Inflammatory macrophage treated with lipopolysaccharide for 4 hours (primary cell): Measurements from ENCODE around the gene ATXN1.

Source experiments
- DNase-seq: peaks from one replicate; pipeline ENCODE4 v3.0.0-alpha.2; 2020

ATXN1 gene

DNA sequence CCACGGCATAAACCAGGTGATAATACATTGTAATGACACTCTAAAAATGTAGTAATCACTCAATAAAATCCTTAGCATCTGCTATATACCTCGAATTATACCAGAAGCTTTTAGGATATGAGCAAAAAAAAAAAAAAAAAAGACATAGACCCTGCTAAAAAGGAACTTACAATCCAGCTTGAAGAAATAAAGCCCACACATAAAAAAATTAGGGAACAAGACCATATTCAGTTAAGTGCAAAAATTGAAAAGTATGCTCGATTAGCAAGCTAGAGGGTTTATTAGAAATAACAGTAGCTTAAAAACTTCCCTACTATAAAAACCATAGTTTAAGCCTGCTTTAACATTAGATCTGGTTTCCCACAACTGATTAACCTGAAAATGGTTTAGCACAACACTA is 387.2 kb downstream of the ATXN1 start:
- DNase-seq: no peak

DNA sequence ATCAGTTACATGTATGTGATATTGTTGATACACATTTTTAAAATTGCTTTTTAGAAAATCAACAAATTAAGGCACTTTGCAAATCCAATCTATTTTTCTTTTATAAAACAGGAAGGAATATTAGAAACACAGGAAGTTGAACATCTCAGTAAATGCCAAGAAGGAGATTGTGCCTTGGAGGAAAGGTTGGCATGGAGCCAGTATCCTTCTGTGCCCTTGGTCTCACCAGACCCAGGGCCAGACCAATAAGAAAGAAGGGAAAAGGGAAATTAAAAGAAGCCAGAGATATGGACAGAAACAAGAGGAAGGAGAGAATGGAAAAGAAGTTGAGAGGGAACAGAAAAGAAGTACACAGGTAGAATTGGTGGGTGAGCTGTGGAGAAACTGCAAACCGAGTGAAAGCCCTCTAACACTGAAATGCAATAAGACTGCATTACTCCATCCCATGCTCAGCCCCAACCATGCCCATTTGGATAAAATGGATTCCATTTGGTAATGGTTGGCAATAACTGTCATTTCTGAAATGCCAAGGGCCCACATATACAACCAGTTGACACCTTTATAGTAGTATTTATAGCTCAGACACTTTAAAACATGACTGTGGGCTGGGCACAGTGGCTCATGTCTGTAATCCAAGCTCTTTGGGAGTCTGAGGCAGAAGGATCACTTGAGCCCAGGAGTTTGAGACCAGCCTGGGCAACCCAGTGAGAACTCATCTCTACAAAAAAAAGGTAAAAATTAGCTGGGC is 389.1 kb downstream of the ATXN1 start:
- no peak for DNase-seq

DNA sequence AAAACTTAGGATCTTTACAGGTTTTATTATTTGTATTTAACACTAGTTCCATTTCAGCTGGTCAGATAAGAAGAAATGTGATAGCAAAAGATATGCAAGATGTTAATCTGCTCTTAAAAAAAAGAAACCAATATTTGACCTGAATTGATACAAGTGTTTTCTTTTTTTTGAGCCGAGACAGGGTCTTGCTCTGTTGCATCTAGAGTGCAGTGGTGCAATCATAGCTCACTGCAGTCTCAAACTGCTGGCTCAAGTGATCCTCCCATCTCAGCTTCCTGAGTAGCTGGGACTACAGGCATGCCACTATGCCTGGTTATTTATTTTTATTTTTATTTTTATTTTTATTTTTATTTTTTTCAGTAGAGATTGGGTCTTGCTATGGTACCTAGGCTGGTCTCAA is 389.9 kb downstream of the ATXN1 start:
- no peak for DNase-seq

DNA sequence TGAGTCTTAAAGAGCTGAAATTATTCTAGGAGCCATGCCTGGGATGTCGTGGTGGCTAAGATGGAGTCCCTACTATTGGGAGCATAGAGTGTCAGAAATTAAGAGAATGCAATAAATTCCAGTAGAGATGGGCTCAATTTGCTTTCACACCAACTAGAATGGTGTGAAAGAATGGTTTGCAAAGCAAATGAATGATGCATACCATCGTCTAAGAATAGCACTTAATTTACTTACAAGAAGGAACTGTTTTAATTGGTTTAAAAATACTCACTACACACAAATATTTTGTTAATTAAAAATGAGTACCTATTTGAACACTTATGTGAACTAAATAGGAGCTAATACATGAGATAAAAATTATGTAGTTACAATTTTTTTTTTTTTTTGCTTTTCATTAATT is 390.3 kb downstream of the ATXN1 start:
- DNase-seq: no peak

DNA sequence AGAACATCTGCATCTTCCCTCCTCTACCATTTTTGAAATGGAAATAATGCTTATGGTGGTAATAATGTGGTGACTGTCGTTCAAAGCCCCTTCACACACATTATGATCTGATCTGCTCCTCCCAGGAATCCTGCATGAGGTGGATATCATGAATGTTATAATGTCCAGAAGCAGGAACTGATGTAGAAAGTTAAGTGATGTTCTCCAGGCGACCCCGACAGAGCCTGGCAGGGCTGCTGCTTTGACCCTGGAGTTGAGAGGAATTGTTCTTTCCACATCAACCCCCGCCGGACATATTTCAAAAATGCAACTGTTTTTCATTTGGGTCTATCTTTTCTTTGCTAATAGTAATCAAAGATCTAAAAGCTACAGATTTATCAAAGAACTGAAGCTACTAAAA is 391.3 kb downstream of the ATXN1 start:
- DNase-seq: no peak

DNA sequence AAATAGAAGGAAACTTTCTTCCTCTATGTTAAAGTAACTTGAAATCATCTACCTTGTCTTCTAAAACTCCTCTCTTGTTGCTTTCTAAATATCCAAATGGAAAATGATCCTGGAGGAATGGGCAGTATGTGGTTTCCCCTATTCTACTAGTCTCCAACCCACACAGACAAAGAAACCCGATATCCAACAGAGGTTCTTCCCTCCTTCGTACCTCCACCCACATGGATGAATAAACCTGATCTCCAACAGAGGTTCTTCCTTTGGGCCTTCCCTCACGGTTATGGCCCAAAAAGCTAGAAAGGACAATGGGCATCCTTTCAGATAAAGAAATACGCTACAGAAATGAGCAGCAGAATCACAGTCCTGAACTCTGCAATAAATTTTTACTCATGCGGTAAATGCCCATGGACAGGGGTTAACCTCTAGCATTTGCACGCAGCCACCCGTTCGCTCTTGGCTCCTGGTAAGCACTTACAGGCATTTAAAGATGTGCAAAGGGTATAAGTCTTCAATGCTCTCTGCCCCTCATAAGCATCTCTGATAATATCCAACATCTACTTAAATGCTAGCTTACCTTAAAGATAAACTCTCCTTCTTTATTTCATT is 392.0 kb downstream of the ATXN1 start:
- no peak for DNase-seq

DNA sequence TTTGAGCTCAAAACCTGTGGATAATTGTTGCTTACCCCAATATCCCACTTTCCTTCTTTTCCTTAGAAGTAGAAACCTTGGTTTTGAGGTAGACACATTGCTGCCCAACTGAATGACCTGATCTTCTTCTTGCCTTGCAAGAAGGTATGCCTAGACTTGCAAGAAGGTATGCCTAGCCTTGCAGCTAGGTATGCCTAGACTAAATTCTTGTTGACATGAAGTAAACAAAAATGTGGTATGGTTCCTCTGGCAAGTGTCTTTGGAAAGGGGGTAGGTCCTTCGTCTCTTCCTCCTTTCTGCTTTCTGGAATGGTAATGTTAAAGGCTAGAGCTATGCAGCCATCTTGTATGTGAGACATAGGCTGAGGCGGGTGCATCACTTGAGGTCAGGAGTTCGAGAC is 393.7 kb downstream of the ATXN1 start:
- no peak for DNase-seq

DNA sequence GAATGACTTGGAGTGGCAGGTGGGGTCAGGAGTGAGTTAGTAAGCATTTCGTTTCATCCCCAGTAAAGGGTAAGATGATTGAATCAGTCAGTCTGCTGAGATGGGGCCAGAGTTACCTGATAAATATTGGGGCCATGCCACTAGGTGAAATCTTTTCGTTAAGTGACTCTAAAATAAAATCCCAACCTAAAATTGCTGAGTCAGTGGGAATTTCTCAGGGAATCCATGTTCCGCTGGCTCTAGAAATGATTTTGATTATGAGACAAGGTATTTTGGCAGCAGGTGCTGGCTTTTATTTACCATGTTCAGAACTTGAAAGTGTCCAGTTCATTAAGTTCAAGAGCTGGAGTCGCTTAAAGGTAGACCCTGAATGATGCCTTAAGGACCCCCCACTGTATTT is 397.5 kb downstream of the ATXN1 start:
- DNase-seq: no peak

DNA sequence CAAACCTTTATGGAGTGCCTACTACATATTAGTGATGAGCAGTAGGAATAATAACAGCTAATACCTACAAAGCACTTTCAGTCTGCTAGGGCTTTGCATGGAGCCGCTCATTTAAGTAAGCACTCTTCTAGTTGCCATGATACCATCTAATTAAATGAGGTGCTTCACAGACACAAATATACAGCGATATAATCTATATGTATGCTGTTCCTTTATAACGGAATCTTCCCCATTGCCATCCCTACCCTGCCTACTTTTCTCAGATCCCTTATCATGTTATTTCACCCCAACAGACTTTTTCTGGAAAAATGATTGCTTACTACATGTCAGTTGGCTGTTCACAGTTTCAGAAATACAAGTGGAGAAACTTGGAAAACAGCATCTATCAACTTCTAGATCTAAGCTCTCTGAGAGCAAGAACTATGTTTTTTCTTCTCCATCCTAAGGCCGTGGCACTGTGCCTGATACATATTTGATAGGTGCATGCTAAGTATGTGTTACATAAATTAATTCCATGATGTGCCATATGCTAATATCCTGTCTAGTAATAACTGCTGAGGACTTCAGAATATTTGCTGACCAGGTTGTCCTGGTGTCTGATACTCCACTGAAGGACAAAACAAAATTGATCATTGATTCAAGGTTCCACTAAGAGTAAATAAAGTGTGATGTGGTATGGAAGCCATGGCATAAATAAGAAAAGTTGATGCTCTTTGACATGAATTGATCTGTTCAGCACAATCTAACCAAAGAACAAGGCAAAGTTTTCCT is 398.3 kb downstream of the ATXN1 start:
- DNase-seq: no peak

DNA sequence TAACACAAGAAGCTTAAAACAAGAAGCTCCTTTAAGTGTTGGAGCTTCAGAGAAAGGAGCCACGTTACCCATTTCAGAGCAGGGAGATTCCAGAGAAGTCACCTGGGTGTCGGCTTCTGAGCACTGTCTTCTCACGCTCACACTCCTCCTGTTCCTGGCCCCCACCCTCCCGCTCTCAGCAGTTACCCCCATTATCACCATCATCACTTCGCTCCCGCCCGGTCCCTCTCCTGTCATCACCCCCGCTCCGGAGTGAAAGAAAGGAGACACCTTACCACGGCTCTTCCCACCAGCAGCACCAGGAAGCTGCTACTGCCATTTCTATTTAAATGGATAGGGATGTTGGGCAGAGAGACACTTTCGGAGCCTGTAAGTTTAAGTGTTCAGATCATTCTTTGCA is 399.0 kb downstream of the ATXN1 start:
- DNase-seq: no peak

DNA sequence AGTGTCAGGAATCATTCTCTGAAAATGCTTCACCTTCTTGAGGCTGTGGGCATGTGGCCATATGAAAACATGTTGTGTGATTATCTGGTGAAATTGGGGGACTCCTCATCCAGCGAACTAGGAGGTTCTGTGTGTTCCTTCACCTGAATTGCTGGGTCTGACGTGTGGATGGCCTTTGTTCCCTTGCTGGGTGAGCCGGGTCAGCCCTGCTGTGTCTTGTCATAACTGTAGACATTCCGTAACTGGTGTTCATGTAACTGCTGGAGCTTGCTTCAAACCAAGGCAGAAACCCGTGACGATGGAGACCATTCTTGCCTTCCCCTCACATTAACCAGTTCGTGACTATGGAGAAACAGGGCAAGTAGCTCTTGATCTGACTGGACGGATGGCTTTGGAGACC is 399.4 kb downstream of the ATXN1 start:
- no peak for DNase-seq

DNA sequence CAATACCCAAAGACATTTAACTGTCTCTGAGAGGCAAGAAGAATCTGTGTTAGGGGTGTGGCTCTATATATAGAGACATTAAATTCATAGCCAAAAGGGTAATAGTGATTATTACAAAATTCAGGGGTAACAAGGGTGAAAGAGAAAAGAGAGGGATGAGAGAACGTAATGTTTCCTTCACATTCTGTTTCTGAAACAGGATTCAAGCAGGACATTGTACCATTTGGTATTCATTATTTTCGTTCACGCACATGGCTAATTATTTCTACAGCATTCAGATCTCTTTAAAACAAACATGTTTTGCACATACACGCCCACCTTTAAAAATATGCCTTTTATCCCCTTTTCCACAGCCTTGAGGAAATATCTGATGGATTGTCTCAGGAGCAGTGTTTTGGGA is 400.1 kb downstream of the ATXN1 start:
- DNase-seq: no peak

DNA sequence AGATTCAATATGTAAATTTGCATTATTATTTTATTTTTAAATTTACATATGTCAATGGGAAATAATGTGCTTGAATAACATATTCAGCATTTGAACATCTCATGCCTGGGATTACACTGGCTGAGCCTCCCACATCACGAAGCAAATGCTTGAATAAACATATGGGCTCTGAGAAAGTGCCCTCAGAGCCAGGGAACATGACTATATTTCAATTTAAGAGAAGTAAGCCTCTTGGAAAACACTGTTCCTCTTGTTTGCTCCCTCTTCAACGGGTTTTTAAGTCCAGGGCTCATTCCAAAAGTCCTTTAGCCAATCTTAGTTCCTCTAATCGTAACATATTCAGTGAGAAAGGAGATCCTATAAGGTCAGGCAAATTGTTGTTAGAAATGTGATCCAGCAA is 400.9 kb downstream of the ATXN1 start:
- peak; percentile 39 for DNase-seq

DNA sequence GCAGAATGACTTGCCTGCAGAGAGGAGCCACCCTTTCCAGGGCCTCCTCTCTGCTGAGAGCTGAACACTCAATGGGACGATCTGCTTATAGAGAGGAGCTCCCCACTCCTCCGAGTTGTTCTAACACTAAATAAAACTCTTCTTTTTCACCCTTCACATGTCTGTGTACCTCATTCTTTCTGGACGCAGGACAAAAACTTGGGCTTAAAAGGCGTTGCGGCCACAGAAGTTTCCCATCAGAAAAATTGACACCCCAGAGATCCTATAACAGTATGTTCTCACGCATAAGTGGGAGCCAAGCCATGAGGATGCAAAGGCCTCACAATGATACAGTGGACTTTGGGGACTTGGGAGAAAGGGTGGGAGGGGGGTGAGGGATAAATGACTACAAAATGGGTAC is 401.7 kb downstream of the ATXN1 start:
- no peak for DNase-seq

DNA sequence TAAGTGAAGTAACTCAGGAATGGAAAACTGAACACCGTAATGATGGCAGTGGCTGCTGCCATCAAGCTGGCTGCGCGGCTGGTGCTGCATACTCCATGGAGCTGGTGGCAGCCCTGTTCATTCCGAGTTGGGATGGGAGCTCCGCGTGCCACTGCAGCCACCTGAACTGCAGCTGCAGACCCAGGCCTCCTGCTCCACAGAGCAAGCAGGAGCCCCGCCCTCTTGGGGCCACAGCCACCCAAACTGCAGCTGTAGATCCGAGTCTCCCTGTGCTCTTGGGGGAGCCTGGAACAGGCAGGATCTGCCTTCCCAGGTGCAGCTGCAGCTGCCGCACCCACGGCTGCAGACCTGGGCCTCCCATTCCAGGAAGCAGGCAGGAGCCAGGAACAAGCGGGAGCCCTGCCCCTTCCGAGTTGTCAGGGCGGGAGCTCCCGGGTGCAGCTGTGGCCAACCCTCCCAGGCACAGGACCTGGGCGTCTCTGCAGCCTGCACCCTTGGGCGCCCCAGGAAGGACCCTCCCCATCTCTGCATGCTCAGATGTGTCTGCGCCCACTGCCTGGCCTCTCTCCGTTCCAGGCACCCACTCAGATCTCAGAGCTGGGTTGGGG is 402.6 kb downstream of the ATXN1 start:
- no peak for DNase-seq

DNA sequence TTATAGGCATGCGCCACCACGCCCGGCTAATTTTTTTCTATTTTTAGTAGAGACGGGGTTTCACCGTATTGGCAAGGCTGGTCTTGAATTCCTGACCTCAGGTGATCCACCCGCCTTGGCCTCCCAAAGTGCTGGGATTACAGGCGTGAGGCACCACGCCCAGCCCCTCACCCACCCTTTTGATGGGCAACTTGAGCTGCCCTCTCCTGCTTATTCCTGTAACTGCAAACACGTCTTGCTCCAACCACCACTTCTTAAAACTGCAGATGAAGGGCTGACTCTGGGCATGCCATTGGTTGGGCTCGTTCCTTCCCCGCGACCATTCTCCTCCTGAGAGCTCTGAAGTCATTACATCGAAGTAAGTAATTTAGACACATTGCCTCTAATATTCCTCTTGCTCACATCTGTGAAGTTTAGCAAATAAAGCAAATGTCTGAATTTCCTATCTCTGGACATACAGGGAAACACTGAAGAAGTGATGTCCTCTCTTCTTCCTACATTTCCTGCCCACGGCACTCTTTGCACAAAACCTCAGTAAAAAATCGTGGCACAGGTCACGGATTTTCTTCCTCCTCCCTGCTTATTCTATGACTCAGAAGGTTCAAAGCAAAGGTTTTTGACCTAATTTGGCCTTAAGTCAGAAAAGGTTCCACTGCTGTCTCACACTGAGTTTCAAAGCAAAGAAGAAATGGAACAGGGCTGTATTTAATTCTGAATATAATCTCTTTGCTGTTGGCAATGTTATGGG is 405.4 kb downstream of the ATXN1 start:
- peak; percentile 19 for DNase-seq

DNA sequence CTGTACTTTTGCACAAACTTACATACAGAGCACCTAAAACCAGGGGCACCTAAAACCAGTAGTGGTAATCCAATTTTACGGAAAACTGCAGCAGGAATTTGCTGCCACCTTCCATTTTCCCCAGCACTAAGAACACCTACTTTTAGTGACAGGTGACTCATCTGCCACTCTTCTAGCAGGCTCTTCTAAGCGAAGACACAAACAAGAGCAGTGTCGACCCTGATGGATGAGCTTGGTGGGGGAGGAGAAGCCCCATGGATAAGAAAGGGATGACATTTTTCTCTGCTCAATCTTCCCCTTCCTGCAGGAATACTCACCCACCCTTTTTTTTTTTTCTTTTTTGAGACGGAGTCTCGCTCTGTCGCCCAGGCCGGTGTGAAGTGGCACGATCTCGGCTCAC is 406.0 kb downstream of the ATXN1 start:
- no peak for DNase-seq

DNA sequence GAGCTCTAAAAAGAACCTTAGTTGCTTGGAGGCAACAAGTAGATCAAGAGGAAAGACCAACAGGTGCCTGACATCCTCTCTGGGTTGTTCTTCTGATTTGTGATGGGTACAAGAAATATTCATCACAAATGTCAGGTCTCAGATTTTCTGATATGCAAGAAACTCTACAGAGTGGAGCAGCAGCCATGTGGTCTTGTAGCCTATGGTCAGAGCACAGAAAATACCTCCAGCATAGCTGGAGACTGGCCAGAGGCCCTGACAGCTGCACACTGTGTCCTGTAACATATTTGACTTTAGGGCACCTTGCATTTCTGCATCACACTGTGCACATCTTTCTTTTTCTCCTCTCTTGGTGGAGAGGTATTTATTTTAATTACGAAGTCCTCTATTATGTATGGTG is 406.6 kb downstream of the ATXN1 start:
- no peak for DNase-seq

DNA sequence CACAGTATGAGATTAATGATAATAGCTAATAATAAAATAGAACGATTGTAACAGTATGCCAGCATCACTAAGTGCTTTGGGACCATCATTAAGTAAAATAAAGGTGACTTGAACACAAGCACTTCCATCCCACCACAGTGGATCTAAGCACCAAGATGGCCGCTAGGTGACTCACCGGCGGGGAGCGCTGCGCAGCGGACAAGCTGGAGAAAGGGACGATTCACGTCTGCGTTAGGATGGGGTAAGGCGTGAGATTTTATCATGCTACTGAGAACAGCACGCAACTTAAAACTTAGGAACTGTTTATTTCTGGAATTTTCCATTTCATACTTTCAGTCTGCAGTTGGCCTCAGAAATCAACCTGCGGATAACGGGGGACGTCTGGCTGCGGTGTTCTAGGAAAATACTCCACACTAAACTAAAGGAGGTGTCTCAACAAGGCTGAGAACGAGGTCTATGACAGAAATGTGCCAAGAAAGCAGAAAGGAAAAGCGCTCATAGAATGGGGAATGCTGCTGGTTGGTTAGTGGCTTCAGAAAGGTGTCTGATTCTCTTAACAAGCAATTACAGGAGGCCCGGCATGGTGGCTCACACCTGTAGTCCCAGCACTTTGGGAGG is 408.3 kb downstream of the ATXN1 start:
- no peak for DNase-seq

DNA sequence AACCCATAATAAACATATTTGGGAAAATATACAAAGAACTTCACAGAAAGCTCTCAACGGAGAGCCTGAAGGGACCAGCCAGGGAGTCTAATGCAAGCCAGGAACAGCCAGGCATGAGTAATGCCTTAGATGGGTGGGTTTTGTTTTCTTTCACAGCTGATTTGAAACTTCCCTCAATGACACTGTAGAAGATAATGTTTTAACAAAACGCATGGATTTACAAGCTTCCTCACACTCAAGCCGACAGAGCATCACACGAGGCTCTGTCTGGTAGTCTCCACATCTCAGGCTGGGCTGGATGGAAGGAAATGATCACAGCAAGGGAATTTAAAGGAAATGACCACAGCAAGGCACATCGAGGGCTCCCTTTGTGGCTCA is 409.0 kb downstream of the ATXN1 start:
- no peak for DNase-seq

DNA sequence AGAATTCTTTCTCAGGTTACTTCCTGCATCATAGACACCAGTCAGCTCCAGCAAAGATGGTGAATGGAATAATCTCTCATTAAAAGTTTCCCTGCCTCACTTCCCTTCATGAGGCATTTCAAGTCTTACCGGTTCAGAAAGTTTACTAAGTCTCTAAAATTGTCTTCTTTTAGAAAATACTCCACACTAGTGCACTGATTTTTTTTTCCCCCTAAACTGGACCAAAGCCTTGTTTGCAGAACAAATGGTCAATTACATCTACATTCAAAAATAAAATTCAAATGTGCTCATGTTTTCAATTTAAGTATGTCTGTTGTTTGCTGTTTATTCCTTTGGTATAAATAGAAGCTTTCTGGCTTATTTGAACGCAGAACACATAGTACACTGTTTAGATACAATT is 411.7 kb downstream of the ATXN1 start:
- DNase-seq: no peak

DNA sequence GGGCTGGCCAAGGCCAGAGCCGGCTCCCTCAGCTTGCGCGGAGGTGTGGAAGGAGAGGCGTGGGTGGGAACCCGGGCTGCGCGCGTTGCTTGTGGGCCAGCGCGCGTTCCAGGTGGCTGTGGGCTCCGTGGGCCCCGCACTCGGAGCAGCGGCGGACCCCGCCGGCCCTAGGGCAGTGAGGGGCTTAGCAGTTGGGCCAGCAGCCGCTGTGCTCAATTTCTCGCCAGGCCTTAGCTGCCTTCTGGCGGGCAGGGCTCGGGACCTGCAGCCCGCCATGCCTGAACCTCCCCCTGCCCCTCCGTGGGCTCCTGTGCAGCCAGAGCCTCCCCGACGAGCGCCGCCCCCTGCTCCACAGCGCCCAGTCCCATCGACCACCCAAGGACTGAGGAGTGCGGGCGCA is 414.4 kb downstream of the ATXN1 start:
- no peak for DNase-seq
